HG03135 (cell line): ENCODE measurements around the gene SIX4.
"Not testable (repeated sequence)": the region's sequence is repeated elsewhere in the genome, so short reads cannot be mapped to it uniquely, and the experiment has no call there.

Experiments used
- ATAC-seq: cut with Tn5 transposase; IDR thresholded peaks from one replicate; pipeline ENCODE4 v1.9.1; 2021; ENCODE audit warnings: mild to moderate bottlenecking, moderate library complexity; ENCODE audit not compliant: unreplicated experiment

The SIX4 gene

DNA sequence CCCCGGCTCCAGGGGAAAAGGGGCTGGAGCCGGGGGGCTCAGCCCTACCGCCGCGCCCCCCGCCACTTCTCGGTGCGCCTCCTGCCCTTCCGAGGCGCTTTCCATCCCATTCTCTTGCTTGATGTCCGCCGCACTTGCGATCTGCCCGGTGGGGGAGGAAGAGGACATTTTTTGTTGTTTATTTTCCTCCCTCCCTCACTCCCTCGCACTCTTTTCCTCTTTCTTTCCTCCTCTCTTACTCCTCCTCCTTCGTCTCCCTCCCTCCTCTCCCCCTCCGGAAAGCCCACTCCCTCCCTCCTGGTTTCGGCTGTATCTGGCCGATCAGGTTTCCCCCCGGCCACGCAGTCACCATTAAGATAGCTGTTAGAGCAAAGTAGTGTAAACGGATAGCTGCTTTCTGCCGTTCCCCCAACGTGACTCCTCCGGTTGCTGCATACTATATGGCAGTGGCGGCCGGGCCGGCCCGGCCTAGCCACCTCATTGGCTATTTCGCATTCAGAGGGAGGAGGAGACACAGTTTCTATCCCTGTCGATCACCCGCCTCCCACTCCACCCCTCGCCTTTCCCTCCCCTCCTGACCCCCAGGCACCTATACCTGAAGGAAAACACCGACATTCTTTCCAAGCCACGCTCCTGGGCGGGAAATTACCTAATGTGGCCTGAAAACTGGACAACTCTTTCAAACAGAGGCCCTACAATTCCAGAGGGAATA is at the start of gene SIX4:
SIX4 (minus strand) TSS at position 445 of the 712 bp plus-strand sequence; CDS start at position 168, 277 bp downstream.
- ATAC-seq: peak; percentile 43

DNA sequence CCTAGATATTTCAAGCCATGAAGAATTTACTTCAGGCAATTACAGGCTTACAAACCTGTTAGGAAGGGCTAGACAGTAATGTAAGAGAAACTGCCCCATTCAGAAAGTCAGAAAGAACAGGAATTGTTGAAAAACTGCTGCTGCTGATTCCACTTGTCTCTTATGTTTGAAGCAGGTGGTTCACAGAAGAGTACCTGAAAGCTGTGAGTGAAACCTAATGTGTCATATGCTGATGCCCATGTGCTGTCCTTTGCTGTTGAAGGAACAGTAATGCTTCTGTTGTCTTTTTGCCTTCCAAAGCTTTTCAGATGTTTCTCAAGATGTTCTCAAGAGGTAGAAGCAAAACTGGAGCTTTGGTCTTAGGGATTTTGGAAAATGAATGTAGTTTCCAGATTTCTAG is 49.4 kb upstream of the SIX4 start:
- no peak for ATAC-seq

GRCh38 chr14:60771117-60771516 is 47.0 kb upstream of the SIX4 start:
- no peak for ATAC-seq

DNA sequence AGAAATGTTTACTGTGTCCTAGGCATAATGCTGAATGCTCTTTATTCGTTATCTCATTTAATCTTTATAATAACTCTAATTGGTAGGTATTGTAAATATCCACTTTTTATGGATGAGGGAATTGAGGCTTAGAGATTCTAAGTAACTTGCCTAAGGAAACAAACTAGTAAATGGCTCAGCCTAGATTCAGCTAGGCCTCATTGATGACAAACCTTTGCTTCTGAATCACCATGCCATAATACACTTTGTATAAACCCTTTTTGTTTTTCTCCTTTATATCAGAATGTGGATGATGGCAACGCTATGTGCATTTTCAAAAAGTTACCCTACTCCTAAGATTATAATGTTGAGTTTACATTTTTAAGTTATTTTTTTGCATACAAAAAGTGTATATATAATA is 44.5 kb upstream of the SIX4 start:
- no peak for ATAC-seq

DNA sequence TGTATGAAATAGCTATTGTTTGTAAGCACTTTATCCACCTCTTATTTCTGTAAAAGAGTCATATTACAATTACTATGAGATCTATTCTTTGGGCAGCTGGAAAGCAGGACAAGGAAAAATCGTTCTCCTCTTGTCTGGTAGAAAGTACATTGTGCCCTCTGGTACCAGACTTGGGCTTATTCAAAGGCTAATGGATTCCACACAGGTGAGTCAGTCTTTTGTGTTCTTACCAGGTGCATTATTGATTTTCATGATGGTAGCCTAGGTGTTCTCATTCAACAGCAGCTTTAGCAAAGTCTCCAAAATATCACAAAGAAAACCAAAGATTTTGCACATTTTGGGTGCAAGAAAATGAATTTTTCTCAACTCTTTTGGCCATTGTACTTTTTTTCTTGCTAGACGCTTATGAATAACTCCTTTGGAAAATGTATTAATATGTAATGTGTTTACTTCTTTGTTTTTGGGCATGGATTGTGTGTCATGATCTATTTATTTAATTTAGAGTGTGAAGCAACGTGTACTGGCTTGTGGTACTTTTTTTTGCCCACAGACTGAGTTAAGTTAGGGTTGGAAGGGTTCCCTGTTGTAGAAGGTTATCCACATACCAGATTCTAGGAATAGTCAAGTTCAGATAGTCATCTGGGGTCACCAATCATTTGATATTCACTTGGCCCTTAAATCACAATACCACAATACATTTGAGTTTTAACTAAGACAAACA is 36.7 kb upstream of the SIX4 start:
- ATAC-seq: no peak

- ATAC-seq: no peak
Observed at GRCh38 chr14:60760209-60760608, 36.1 kb upstream of the SIX4 start.

GRCh38 chr14:60758885-60759284 is 34.7 kb upstream of the SIX4 start:
- ATAC-seq: no peak

DNA sequence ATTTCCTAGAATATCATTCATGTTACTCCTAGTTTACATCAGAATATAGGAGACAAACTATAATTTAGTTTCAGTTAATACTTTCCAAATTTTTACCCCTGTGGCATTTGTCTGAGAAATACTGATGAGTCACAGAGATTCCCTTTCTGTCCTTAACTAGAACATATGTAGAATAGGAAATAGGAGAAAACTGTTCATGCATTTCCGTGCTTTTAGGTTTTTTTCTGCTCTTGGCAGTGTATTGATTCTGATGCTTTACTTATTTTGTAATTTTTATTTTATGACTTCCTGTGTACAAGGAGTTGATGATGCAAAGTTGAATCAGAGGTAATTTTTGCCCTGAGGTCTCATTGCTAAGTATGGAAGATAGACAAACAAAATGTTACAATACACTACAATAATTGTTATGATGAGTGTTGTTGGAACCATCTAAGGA is 33.4 kb upstream of the SIX4 start:
- ATAC-seq: no peak

DNA sequence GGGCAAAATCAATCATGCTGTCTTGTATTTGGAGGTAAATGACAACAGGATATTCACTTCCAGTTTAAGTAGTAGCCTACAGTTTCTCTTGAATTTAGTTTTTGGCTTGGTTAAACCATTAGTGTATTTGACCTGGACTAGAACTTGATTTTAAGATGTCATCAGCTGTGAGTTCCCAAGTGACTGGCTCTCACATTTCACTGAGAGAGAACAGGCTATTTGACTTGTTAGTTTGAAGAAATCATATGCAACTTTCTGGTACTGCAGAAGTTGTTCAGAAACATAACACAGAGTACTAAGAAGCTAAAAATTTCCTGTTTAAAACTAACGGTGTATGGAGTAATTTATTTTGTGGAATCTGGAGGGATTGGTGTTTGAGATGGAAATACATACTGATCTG is 32.7 kb upstream of the SIX4 start:
- ATAC-seq: no peak

- ATAC-seq: peak; percentile 97
Observed at GRCh38 chr14:60753264-60754119, 29.3 kb upstream of the SIX4 start.

DNA sequence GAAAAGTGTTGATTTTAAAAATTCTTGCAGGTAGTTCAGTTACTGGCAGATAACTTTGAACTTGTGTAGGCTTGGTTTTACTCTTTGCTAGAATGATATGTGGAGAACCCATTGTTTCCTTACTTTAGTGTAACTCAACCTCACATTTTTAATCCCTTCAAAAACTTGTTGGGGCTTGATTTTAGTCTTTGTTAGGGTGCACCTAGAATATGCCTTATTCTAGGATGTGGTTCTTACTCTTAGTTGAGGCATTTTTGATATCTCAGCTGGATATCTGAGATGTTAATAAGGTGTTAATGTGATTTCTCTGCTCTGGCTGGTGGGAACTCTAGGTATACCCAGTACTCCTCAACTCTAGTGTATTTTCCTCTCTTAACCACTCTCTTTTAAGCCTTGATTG is 20.4 kb upstream of the SIX4 start:
- ATAC-seq: no peak

GRCh38 chr14:60738843-60739508 is 14.8 kb upstream of the SIX4 start:
- ATAC-seq: no peak

DNA sequence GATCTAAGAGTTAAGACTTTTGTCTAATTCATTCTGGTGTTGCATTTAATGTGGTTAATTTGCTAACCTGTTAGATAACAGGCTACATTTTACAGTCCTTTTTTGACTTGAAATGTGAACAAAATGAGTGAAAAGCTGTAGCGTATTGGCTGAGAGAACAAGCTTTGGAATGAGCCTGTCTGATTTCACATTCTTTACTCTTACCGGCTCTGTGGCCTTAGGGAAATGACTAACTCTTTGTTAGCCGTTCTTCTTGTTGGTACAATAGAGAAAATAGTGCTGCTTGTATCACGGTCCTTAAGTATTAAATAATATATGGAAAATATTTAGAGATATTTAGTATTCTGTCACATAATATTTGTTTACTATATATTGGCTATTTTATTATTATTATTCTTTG is 12.3 kb upstream of the SIX4 start:
- ATAC-seq: no peak

DNA sequence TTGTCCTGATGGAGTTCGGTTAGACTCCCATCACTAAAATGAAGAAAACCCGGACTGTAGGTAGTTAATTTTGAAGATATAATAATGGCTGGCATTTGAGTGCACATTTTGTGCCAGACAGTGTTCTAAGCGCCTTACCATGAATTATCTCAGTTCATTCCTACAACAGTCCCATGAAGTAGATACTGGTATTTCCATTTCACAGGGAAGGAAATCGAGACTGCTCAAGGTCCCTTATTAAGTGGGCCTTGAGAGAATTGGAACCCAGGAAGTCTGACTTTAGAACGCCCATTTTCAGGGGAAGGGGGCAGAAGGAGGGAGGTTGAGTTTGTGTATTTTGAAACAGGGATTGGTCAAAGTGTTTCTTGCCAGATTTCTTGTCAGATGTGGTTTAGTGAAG is 11.3 kb upstream of the SIX4 start:
- no peak for ATAC-seq

DNA sequence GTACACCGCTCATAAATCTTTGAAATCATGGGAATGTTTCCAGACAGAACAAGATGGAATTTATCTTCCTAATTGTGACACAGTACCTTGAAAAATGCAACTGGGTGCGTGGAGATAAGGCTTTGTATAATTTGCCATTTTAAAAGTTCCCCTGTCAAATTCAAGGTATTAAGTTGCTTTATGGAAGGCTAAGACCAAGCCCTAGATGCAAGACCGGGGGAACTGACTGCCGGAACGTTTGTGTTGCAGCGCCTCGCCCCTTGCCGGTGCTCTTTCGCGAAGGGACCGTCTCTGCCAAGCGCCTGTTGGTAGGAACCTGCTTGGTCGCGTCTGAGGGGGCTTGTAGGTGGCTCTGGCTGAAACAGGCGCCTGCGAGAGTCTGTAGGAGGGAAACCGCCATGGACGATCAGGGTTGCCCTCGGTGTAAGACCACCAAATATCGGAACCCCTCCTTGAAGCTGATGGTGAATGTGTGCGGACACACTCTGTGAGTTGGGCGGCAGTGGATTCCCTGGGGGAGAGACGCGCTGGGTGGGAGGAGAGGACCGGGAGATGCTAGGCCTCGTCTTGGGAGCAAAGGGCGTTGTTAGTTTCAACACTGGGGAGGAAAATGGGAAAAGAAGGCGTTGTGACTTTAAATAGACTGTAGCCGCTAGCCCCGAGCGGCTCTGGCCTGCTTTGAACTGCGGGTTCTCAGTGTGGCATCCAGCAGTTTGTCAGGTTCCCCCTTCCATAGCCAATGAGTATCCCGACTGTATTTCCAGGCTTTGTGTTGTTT is 10.5 kb upstream of the SIX4 start, which contains the start of gene MNAT1:
MNAT1 (plus strand) TSS at position 297 of the 778 bp plus-strand sequence; CDS start at position 399, 102 bp downstream.
- ATAC-seq: peak; percentile 93

DNA sequence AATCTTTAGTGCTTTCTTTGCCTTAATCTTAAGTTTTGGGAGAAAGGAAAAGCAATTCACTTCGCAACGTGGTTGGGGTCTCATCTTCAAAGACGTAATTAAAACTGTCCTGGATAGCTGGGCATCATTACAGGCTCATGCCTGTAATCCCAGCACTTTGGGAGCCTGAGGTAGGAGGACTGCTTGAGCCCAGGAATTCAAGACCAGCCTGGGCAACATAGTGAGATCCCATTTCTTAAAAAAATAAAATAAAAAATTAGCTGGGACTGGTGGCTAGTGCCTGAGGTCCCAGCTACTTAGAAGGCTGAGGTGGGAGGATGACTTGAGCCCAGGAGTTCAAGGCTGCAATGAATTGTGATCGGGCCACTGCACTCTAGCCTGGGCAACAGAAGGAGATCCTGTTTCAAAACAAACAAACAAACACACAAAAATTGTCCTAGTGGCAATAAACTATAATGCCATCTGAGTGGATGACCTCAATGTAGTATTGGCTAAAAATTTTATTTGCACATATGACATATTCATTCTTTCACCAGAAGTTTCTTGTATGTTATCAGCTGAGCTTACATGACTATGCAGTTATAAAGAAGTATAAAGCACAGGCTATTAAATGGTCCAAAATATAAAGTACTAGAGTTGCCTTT is 8.8 kb upstream of the SIX4 start:
- no peak for ATAC-seq

GRCh38 chr14:60731291-60731690 is 7.1 kb upstream of the SIX4 start:
- ATAC-seq: not testable (repeated sequence)

GRCh38 chr14:60723116-60723906 is 840 bp downstream of the SIX4 start:
- peak; percentile 38 for ATAC-seq
